HG02623 (cell line): ENCODE measurements around the gene SMCO4.
"Not testable (repeated sequence)": the region's sequence is repeated elsewhere in the genome, so short reads cannot be mapped to it uniquely, and the experiment has no call there.

Source experiments
- ATAC-seq: cut with Tn5 transposase; IDR thresholded peaks from one replicate; pipeline ENCODE4 v1.9.1; 2021; ENCODE audit warnings: moderate library complexity; ENCODE audit not compliant: unreplicated experiment

The SMCO4 gene

DNA sequence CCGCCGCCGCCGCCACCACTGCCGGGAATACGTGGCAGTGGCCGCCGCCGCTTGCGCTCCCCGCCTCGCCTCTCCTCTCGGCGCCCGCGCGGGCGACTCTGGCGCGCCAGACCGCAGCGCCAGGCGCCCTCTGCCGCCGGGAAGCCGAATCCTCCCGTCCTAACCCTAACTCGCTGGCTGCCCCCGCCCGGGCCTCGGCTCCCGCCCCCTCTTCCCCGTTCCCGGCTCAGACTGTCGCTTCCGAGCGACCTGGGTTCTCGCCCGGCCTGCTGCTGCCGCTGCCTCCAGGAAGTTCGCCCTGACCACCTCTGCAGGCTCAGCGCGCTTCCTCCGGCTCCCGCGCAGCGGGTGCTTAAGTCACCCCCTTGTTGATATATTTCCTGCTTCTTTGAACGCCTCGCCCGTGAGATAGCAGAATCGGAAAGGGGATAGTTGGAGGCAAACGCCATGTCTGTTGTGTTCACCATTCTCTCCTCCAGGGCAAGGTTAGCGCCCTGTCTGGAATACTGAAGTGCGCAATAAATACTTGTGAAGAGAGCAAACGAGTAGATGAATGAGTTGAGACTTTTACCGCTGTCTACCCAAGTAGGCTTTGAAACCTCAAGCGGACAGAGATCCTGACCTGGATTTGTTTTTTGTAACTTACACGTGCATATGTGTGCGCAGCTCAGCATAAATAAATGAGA, at the start of gene SMCO4:
TSS of gene SMCO4 (minus strand) at position 100 of the 686 bp plus-strand sequence. CDS start 64,202 bp downstream, outside the sequence.
- ATAC-seq = peak; percentile 90

DNA sequence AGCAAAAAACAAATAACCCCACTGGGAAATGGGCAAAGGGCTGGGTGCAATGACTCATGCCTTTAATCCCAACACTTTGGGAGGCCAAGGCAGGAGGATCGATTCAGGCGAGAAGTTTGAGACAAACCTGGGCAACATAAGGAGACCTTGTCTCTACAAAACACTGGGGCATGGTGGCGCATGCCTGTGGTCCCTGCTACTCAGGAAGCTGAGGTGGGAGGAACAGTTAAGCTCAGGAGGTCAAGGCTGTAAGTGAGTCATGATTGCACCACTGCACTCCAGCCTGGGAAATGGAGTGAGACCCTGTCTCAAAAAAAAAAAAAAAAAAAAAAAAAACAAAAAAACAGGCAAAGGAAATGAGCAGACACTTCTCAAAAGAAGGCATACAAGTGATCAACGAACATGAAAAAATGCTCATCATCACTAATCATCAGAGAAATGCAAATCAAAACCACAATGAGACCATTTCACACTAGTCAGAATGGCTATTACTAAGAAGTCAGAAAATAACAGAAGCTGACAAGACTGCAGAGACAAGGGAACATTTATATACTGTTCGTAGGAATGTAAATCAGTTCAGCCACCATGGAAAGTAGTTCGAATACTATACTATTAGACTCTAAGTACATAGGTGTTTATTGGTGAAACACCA, 48.2 kb upstream of the SMCO4 start:
- peak; percentile 35 for ATAC-seq

GRCh38 chr11:93589347-93589746, 46.2 kb upstream of the SMCO4 start:
- no peak for ATAC-seq

- ATAC-seq = no peak
Measured at GRCh38 chr11:93587858-93588581, 44.8 kb upstream of the SMCO4 start.

- ATAC-seq = not testable (repeated sequence)
Measured at GRCh38 chr11:93587425-93587824, 44.2 kb upstream of the SMCO4 start.

GRCh38 chr11:93585758-93586157, 42.6 kb upstream of the SMCO4 start:
- no peak for ATAC-seq

DNA sequence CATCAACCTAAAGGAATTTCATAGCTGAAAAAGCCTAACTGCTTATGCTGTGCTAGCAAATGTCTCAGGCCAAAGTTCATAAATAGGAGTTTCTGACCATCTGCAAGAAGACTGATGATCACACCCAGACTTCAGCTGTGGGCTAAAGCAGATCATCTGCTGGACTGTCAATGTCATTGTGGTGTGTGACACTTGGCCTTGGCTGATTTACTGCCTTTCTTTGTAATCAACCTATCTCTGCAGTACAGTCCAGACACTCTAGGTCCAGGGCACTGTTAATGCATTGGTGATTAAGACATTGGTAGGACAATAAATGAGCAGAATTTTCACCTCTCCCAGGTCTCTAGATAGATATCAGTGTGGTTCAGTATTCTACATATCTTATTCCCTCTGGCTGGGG, 40.3 kb upstream of the SMCO4 start:
- ATAC-seq = no peak

- no peak for ATAC-seq
Measured at GRCh38 chr11:93579187-93579751, 36.1 kb upstream of the SMCO4 start.

DNA sequence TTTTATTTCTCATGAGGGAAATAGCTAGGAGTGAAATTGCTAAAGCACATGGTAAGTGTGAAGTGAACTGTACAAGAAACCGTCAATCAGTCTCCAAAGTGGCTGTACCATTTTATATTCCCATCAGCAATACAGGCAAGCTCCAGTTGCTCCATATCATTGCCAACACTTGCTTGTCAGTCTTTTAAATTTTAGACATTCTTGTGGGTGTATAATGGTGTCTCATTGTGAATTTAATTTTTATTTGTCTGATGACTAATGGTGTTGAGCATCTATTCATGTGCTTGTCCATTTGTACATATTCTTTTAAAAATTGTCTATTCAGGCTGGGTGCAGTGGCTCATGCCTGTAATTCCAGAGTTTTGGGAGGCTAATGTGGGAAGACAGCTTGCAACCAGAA, 34.1 kb upstream of the SMCO4 start:
- no peak for ATAC-seq

DNA sequence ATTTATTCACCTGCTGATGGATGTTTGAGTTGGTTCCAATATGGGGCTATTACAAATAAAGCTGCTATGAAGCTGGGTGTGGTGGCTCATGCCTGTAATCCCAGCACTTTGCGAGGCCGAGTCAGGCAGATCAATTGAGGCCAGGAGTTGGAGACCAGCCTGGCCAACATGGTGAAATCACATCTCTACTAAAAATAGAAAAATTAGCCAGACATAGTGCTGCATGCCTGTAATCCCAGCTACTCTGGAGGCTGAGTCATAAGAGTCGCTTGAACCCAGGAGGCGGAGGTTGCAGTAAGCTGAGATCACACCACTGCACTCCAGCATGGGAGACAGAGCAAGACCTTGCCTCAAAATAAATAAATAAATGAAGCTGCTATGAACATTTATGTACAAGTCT, 33.7 kb upstream of the SMCO4 start:
- not testable (repeated sequence) for ATAC-seq

- no peak for ATAC-seq
Measured at GRCh38 chr11:93574638-93575220, 31.5 kb upstream of the SMCO4 start.

- no peak for ATAC-seq
Measured at GRCh38 chr11:93573184-93573583, 30.0 kb upstream of the SMCO4 start.

DNA sequence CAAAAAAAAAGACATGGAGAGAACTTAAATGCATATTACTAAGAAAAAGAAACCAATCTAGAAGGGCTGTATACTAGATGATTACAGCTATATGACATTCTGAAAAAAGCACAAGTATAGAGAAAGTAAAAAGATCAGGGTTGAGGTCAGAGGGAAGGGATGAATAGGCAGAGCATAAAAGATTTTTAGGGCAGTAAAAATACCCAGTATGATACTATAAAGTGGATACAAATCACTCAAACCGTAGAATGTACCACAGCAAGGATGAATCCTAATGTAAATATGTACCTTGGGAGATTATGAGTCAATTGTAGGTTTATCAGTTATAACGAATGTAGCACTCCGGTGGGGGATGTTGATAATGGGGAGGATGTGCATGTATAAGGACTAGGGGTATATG, 29.4 kb upstream of the SMCO4 start:
- ATAC-seq = no peak

GRCh38 chr11:93572171-93572570, 29.0 kb upstream of the SMCO4 start:
- no peak for ATAC-seq

DNA sequence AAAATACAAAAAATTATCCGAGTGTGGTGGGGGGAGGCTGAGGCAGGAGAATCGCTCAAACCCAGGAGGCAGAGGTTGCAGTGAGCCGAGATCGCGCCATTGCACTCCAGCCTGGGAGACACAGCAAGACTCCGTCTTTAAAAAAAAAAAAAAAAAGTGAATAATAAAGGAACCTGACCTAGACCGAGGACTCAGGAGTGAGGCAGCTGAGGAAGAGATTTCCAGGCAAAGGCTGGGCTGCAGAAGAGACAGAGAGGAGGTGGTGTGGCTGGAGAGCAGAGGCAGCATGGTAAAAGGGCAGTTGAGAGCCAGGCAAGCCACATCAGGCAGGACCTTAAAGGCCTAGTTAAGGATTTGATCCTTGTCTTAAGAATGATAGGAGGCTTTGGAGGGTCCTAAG, 28.4 kb upstream of the SMCO4 start:
- ATAC-seq = no peak

DNA sequence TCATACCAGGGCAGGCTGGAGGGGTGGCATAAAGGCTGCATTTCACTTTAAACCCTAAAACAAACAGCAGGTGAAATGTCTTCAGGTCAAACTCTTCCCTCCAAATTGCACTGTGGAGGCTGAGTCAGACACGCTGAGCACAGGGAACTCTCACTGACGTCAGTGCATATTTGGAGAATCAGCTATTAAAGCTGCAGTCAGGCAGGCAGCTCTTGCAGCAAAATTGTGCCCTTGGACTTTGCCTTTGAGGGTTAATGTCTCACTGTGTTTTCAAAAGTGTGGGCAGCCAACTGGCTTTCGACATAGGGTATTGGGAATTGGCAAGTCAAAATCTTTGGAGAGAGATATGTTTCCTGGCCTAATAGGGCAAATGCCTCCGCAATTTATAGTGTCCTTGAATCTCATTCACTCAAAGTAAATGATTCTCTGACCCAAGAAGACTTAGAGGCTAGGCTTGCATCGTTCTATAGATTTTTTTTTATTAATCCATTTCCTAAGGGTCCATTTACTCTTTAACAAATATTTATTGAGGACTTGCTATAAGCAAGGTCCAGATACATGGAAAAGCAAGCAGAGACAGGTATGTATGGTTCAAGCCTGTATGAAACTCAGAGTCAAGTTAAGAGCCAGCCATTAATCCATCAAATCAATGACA, 27.7 kb upstream of the SMCO4 start:
- no peak for ATAC-seq

GRCh38 chr11:93569496-93569895, 26.3 kb upstream of the SMCO4 start:
- no peak for ATAC-seq

- no peak for ATAC-seq
Measured at GRCh38 chr11:93568726-93569125, 25.5 kb upstream of the SMCO4 start.

DNA sequence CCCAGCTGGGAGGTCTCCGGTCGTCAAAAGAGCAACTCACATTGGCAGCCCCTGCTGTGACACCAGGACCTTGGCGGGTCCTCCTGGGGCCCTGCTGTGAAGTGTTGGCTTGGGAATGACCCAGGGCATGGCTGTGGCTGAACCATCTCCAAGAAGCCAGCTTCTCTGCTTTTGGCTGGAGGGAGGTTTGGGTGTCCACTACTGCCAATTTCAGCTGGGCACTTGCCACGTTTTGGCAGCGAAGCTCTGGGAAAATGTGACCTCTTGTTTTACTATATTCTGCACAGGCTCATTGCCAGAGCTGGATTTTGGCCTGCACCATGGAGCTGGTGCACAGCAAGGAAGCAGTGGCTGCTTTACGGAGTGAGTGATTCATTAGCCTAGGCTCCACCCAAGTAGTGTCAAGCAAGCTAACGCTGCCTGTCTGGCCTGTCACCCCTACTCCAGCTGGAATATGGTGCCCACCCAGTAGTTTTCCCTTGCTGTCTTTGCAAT, 24.3 kb upstream of the SMCO4 start:
- ATAC-seq = no peak

- no peak for ATAC-seq
Measured at GRCh38 chr11:93564895-93565294, 21.7 kb upstream of the SMCO4 start.

- no peak for ATAC-seq
Measured at GRCh38 chr11:93563857-93564256, 20.7 kb upstream of the SMCO4 start.
